HepG2 (cell line): ENCODE data around the gene ANTXR1. TPM values are rescaled to one million over a fixed set of nuclear protein-coding genes. Genes with fewer than 3 reads are reported as not detected.

Experiments used
- ARID2 ChIP-seq: sonication (generic); formaldehyde crosslinking; IDR thresholded peaks from 2 replicates; pipeline ENCODE4 v1.8.1; 2022; ENCODE audit warnings: mild to moderate bottlenecking, missing genetic modification reagents, borderline replicate concordance
- BORCS8-MEF2B ChIP-seq: sonication (generic); formaldehyde crosslinking; IDR thresholded peaks from 2 replicates; pipeline ENCODE4 v1.8.0; 2022; ENCODE audit warnings: mild to moderate bottlenecking, missing genetic modification reagents
- MLLT10 ChIP-seq: sonication (generic); formaldehyde crosslinking; IDR thresholded peaks from 2 replicates; pipeline ENCODE4 v1.4.0; 2020; ENCODE audit warnings: missing genetic modification reagents
- MZF1 ChIP-seq: sonication (generic); formaldehyde crosslinking; IDR thresholded peaks from 2 replicates; pipeline ENCODE4 v1.8.1; 2023; ENCODE audit warnings: mild to moderate bottlenecking, missing genetic modification reagents, borderline replicate concordance
- NFE2L1 ChIP-seq: sonication (generic); formaldehyde crosslinking; IDR thresholded peaks from 2 replicates; pipeline ENCODE4 v1.4.0; 2020; ENCODE audit warnings: missing genetic modification reagents, mild to moderate bottlenecking, borderline replicate concordance
- NONO ChIP-seq, 2 experiments: fragments of 450-650 bp in 1 of 2; sonication (generic) in 1 of 2; formaldehyde crosslinking in 1 of 2; IDR thresholded peaks in 1 of 2; conservative IDR thresholded peaks in 1 of 2; 2 replicates each; pipeline versions ENCODE4 v1.6.1 to v1.8.0; 2017 to 2022; ENCODE audit warnings: mild to moderate bottlenecking in 1 of 2, missing genetic modification reagents in 1 of 2, moderate library complexity in 1 of 2
- NR1H2 ChIP-seq: sonication (generic); formaldehyde crosslinking; IDR thresholded peaks from 2 replicates; pipeline ENCODE4 v1.8.1; 2022; ENCODE audit warnings: low read depth, missing genetic modification reagents, borderline replicate concordance
- PCBP1 ChIP-seq: fragments of 200-400 bp; formaldehyde crosslinking; IDR thresholded peaks from 2 replicates; pipeline ENCODE4 v1.6.1; 2017; ENCODE audit warnings: mild to moderate bottlenecking, low read depth, low read length, borderline replicate concordance
- SMYD3 ChIP-seq: sonication (generic); formaldehyde crosslinking; IDR thresholded peaks from 2 replicates; pipeline ENCODE4 v1.8.1; 2023; ENCODE audit warnings: mild to moderate bottlenecking, missing genetic modification reagents
- ZBTB38 ChIP-seq: sonication (generic); formaldehyde crosslinking; IDR thresholded peaks from 2 replicates; pipeline ENCODE4 v1.5.1; 2020; ENCODE audit warnings: mild to moderate bottlenecking, missing genetic modification reagents
- ZNF607 ChIP-seq: sonication (generic); formaldehyde crosslinking; IDR thresholded peaks from 2 replicates; pipeline ENCODE4 v1.5.1; 2020; ENCODE audit warnings: missing genetic modification reagents, mild to moderate bottlenecking, borderline replicate concordance
- ZNF672 ChIP-seq: sonication (generic); formaldehyde crosslinking; IDR thresholded peaks from 2 replicates; pipeline ENCODE4 v1.8.1; 2022; ENCODE audit warnings: missing genetic modification reagents
- ZNF772 ChIP-seq: sonication (generic); formaldehyde crosslinking; IDR thresholded peaks from 2 replicates; pipeline ENCODE4 v1.5.0; 2020; ENCODE audit warnings: mild to moderate bottlenecking, missing genetic modification reagents
- ZNF790 ChIP-seq: sonication (generic); formaldehyde crosslinking; IDR thresholded peaks from 2 replicates; pipeline ENCODE4 v1.8.0; 2022; ENCODE audit warnings: missing genetic modification reagents, mild to moderate bottlenecking, borderline replicate concordance
- polyA plus RNA-seq, 8 experiments: library from polyadenylated mRNA; depleted of rRNA in 3 of 8; stranded (reverse) in 7 of 8; unstranded in 1 of 8; fragments of >200 nt; fragmentation: Illumina TruSeq in 4 of 8; extraction: Trizol in 4 of 8; gene quantifications; 2 replicates each; pipeline versions ENCODE4 v1.2.1 to v1.2.3, GENCODE V29; 2011 to 2016; ENCODE audit warnings: low read depth in 4 of 8, missing spikeins in 1 of 8, mixed read lengths in 1 of 8; ENCODE audit not compliant: insufficient read depth in 1 of 8
- total RNA-seq, 5 experiments: library from RNA; depleted of rRNA; stranded (reverse); fragments of >200 nt; fragmentation: Illumina TruSeq; extraction: Trizol; gene quantifications; 2 replicates each; pipeline ENCODE4 v1.2.3, GENCODE V29; 2016; ENCODE audit warnings: low read depth in 1 of 5
- TF ChIP-seq, protein P1 (sequence below): IDR thresholded peaks from 2 replicates; pipeline ENCODE4 v1.6.1; 2016; ENCODE audit warnings: missing compliant biosample characterization, missing genetic modification reagents, borderline replicate concordance
- TF ChIP-seq, protein P2 (sequence below): sonication (generic); formaldehyde crosslinking; IDR thresholded peaks from 2 replicates; pipeline ENCODE4 v1.5.0; 2020; ENCODE audit warnings: missing genetic modification reagents
- TF ChIP-seq, protein P3 (sequence below): sonication (generic); formaldehyde crosslinking; IDR thresholded peaks from 2 replicates; pipeline ENCODE4 v1.5.1; 2020; ENCODE audit warnings: missing genetic modification reagents, mild to moderate bottlenecking, borderline replicate concordance
- TF ChIP-seq, protein P4 (sequence below): IDR thresholded peaks from 2 replicates; pipeline ENCODE4 v1.6.1; 2016; ENCODE audit warnings: low read depth, borderline replicate concordance
- TF ChIP-seq, protein P5 (sequence below): sonication (generic); formaldehyde crosslinking; IDR thresholded peaks from 2 replicates; pipeline ENCODE4 v1.8.0; 2022; ENCODE audit warnings: missing genetic modification reagents, low read depth, mild to moderate bottlenecking, borderline replicate concordance
- TF ChIP-seq, protein P6 (sequence below), 2 experiments: fragments of 450-650 bp in 1 of 2; sonication (generic) in 1 of 2; formaldehyde crosslinking; IDR thresholded peaks; 2 replicates each; pipeline versions ENCODE4 v1.5.0 to v1.8.0; 2020 to 2022; ENCODE audit warnings: mild to moderate bottlenecking in 1 of 2, missing genetic modification reagents in 1 of 2

The ANTXR1 gene
- total and polyA plus RNA-seq, 2 of the 13 experiments (the other 11 are each of a cell fraction or from before 2014, with no cell fraction given), result 4.5 to 12.7 TPM

DNA sequence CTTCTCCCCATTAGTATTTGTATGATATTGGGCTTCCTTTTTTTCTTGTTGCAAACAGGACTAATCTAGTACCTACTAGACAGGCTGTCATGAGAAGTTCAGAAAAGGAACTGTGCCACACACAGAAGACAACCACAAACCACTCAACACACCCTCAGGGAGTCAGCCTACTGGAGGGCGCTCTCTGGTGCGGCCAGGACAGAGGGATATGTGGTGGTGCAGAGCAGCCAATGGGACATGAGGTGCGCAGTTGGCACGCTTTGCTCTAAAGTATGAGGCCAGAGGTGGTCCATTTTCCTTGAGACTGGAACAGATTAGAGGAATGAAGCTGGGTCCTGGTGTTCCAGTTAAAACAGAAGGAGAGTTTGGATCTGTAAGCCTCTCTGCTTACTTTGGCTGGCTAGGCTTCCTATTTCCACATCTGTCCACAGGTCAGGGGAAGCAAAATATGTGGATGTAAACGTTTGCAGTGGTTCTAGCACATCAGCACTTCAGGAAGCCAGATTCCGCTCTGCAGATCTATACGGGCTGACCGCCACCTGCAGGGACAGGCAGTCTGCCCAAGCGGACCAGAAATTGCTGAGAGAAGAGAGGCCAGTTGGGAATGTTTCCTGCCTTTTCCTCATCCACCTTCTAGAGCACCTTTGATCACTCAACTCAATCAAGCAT lies 260.0 kb downstream of the ANTXR1 start (continued):
- TF ChIP-seq PCBP1 (no peak), NFE2L1 (no peak), BORCS8-MEF2B (no peak), ZNF790 (CRISPR knock-in tag) (no peak), NR1H2 (no peak), NONO (IDR thresholded peaks at IDR 0.05) (no peak), NONO (CRISPR knock-in tag; conservative IDR thresholded peaks at IDR 0.05) (no peak), ZBTB38 (CRISPR knock-in tag) (peak; percentile 100), ZNF607 (CRISPR knock-in tag) (no peak), ZNF672 (CRISPR knock-in tag) (no peak), ZNF772 (CRISPR knock-in tag) (peak; percentile 76; the same call in 1 of the 2 replicates), MZF1 (CRISPR knock-in tag) (no peak), MLLT10 (CRISPR knock-in tag) (no peak), ARID2 (CRISPR knock-in tag) (no peak), SMYD3 (peak; percentile 60; the same call in 1 of the 2 replicates)
- TF ChIP-seq, protein P1, sequence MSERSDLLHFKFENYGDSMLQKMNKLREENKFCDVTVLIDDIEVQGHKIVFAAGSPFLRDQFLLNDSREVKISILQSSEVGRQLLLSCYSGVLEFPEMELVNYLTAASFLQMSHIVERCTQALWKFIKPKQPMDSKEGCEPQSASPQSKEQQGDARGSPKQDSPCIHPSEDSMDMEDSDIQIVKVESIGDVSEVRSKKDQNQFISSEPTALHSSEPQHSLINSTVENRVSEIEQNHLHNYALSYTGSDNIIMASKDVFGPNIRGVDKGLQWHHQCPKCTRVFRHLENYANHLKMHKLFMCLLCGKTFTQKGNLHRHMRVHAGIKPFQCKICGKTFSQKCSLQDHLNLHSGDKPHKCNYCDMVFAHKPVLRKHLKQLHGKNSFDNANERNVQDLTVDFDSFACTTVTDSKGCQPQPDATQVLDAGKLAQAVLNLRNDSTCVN (CRISPR knock-in tag), result peak; percentile 76; the same call in 1 of the 2 replicates
- TF ChIP-seq, protein P2, sequence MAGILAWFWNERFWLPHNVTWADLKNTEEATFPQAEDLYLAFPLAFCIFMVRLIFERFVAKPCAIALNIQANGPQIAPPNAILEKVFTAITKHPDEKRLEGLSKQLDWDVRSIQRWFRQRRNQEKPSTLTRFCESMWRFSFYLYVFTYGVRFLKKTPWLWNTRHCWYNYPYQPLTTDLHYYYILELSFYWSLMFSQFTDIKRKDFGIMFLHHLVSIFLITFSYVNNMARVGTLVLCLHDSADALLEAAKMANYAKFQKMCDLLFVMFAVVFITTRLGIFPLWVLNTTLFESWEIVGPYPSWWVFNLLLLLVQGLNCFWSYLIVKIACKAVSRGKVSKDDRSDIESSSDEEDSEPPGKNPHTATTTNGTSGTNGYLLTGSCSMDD (CRISPR knock-in tag), result no peak
- TF ChIP-seq, protein P3, sequence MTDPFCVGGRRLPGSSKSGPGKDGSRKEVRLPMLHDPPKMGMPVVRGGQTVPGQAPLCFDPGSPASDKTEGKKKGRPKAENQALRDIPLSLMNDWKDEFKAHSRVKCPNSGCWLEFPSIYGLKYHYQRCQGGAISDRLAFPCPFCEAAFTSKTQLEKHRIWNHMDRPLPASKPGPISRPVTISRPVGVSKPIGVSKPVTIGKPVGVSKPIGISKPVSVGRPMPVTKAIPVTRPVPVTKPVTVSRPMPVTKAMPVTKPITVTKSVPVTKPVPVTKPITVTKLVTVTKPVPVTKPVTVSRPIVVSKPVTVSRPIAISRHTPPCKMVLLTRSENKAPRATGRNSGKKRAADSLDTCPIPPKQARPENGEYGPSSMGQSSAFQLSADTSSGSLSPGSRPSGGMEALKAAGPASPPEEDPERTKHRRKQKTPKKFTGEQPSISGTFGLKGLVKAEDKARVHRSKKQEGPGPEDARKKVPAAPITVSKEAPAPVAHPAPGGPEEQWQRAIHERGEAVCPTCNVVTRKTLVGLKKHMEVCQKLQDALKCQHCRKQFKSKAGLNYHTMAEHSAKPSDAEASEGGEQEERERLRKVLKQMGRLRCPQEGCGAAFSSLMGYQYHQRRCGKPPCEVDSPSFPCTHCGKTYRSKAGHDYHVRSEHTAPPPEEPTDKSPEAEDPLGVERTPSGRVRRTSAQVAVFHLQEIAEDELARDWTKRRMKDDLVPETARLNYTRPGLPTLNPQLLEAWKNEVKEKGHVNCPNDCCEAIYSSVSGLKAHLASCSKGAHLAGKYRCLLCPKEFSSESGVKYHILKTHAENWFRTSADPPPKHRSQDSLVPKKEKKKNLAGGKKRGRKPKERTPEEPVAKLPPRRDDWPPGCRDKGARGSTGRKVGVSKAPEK (CRISPR knock-in tag), result 0 out of 2 replicates have a peak, but pooled peaks have one; percentile 49
- TF ChIP-seq, protein P4, sequence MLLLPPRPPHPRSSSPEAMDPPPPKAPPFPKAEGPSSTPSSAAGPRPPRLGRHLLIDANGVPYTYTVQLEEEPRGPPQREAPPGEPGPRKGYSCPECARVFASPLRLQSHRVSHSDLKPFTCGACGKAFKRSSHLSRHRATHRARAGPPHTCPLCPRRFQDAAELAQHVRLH (CRISPR knock-in tag), result peak; percentile 58; the same call in 1 of the 2 replicates
- TF ChIP-seq, protein P5, sequence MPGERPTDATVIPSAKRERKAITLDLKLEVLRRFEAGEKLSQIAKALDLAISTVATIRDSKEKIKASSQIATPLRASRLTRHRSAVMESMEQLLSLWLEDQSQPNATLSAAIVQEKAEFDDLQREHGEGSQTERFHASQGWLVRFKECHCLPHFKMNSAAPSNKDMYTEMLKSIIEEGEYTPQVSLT, result no peak
- TF ChIP-seq, protein P6, sequence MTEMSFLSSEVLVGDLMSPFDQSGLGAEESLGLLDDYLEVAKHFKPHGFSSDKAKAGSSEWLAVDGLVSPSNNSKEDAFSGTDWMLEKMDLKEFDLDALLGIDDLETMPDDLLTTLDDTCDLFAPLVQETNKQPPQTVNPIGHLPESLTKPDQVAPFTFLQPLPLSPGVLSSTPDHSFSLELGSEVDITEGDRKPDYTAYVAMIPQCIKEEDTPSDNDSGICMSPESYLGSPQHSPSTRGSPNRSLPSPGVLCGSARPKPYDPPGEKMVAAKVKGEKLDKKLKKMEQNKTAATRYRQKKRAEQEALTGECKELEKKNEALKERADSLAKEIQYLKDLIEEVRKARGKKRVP (CRISPR knock-in tag; IDR thresholded peaks at IDR 0.05), result no peak
